Measurements from ENCODE around the gene SLC6A6.
A peak's percentile ranks its signal among the peaks of the same experiment; 100 is the strongest.

SLC6A6 gene

DNA sequence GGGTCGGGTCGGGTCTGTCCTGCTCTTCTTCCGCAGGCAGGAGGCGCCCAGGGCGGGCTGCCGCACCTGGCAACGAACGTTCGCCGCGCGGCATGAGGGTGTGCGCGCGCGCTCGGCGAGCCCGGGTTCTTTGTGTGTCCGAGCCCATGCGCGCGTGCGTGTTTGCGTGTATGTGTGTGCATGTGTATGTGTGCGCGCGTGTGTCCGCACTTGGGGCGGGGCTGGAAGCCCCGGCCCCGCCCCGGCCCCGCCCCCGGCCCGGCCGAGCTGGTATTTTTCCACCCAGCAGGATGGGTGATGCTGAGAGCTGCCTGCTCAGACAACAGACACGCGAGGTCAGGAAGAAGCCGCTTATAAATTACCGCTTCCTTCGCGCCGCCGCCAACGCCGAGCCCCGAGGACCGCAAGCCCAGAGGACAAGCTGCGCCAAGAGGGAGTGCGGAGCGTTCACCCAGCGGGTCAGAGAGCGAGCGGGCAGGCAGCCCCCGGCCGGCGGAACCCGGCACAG lies at the start of gene SLC6A6:
Gene SLC6A6 (plus strand): TSS at position 303 of the 508 bp plus-strand sequence. CDS start 41,029 bp downstream, outside the sequence.
- Histone ChIP-seq H3K27ac (ENCODE audit: low read depth, low read length) (peak within 1 kb of the TSS; percentile 88), H3F3A (ENCODE audit: insufficient read depth) (peaks cover 25% of the 10 kb centered on the region), H3K27me3 (ENCODE audit: low read length) (no peaks in the 10 kb centered on the region), H3K4me2 (ENCODE audit: low read depth, low read length, poor library complexity, severe bottlenecking) (peak within 1 kb of the TSS; percentile 87), H3K9ac (ENCODE audit: low read length) (peak within 1 kb of the TSS; percentile 80), H3K4me3 (ENCODE audit: insufficient read depth, low read length, poor library complexity, severe bottlenecking) (peak within 1 kb of the TSS; percentile 74), H3K9me2 (replicated peaks; ENCODE audit: insufficient read depth, low read length) (no peaks in the 10 kb centered on the region), H2AFZ (ENCODE audit: low read depth, low read length, severe bottlenecking) (peak within 1 kb of the TSS; percentile 81), H4K20me1 (ENCODE audit: low read depth, low read length) (no peaks in the 10 kb centered on the region), H3K36me3 (ENCODE audit: low read length) (no peaks in the 10 kb centered on the region), H3K79me2 (ENCODE audit: insufficient read depth, low read length) (peaks cover 46% of the 10 kb centered on the region), H3K9me3 (ENCODE audit: insufficient read depth, low read length) (no peaks in the 10 kb centered on the region)
- TF ChIP-seq CTCF (IDR thresholded peaks at IDR 0.05; ENCODE audit: insufficient read depth, low read length, poor library complexity, severe bottlenecking) (peak; percentile 25), EZH2phosphoT487 (conservative IDR thresholded peaks at IDR 0.05; ENCODE audit: low read length) (no peak)

- Histone ChIP-seq H3K9ac (ENCODE audit: low read length) (no peak overlapping the region), H3K9me3 (ENCODE audit: insufficient read depth, low read length) (no peaks in the 10 kb centered on the region), H3K36me3 (ENCODE audit: low read length) (no peaks in the 10 kb centered on the region), H3K27ac (ENCODE audit: low read depth, low read length) (no peak overlapping the region), H3K4me2 (ENCODE audit: low read depth, low read length, poor library complexity, severe bottlenecking) (no peak overlapping the region), H3K4me3 (ENCODE audit: insufficient read depth, low read length, poor library complexity, severe bottlenecking) (no peak overlapping the region), H3K9me2 (replicated peaks; ENCODE audit: insufficient read depth, low read length) (no peaks in the 10 kb centered on the region), H4K20me1 (ENCODE audit: low read depth, low read length) (no peaks in the 10 kb centered on the region), H3F3A (ENCODE audit: insufficient read depth) (no peaks in the 10 kb centered on the region), H2AFZ (ENCODE audit: low read depth, low read length, severe bottlenecking) (no peak overlapping the region), H3K27me3 (ENCODE audit: low read length) (no peaks in the 10 kb centered on the region), H3K79me2 (ENCODE audit: insufficient read depth, low read length) (no peaks in the 10 kb centered on the region)
- TF ChIP-seq CTCF (IDR thresholded peaks at IDR 0.05; ENCODE audit: insufficient read depth, low read length, poor library complexity, severe bottlenecking) (no peak), EZH2phosphoT487 (conservative IDR thresholded peaks at IDR 0.05; ENCODE audit: low read length) (no peak)
Measured at GRCh38 chr3:14353502-14353901, 48.9 kb upstream of the SLC6A6 start.

DNA sequence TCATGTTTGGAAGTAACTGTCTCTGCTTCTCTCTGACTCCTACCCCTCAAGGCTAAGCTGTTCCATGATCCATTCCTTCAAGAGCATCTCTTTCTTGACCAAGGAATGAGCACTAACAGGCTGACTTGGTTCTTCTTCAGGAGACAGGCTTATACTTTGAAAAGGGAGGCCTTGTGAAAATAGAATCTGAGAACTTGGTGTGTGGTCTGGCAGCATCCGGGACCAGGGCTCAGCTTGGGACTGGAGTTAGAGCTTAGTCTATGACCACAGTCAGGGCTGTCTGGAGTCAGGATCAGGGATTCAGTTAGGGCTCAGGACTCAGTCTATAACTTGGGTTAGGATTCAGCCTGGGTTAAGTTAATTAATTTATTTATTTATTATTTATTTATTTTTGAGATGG lies 44.9 kb upstream of the SLC6A6 start:
- Histone ChIP-seq H3K27me3 (ENCODE audit: low read length) (no peaks in the 10 kb centered on the region), H3K4me3 (ENCODE audit: insufficient read depth, low read length, poor library complexity, severe bottlenecking) (no peak overlapping the region), H3K27ac (ENCODE audit: low read depth, low read length) (no peak overlapping the region), H3K79me2 (ENCODE audit: insufficient read depth, low read length) (no peaks in the 10 kb centered on the region), H3K4me2 (ENCODE audit: low read depth, low read length, poor library complexity, severe bottlenecking) (no peak overlapping the region), H3F3A (ENCODE audit: insufficient read depth) (no peaks in the 10 kb centered on the region), H3K9me3 (ENCODE audit: insufficient read depth, low read length) (no peaks in the 10 kb centered on the region), H2AFZ (ENCODE audit: low read depth, low read length, severe bottlenecking) (no peak overlapping the region), H4K20me1 (ENCODE audit: low read depth, low read length) (no peaks in the 10 kb centered on the region), H3K36me3 (ENCODE audit: low read length) (no peaks in the 10 kb centered on the region), H3K9ac (ENCODE audit: low read length) (no peak overlapping the region), H3K9me2 (replicated peaks; ENCODE audit: insufficient read depth, low read length) (no peaks in the 10 kb centered on the region)
- TF ChIP-seq CTCF (IDR thresholded peaks at IDR 0.05; ENCODE audit: insufficient read depth, low read length, poor library complexity, severe bottlenecking) (no peak), EZH2phosphoT487 (conservative IDR thresholded peaks at IDR 0.05; ENCODE audit: low read length) (no peak)

Measured in SU-DHL-6 (cell line).